ENCODE results near the gene OPHN1. TPM values are rescaled to one million over a fixed set of nuclear protein-coding genes. Genes with fewer than 3 reads are reported as not detected.

OPHN1 gene
- total and polyA plus RNA-seq, 2 donors (not counting 3 experiments of a cell fraction or from before 2014, with no cell fraction given): 3.9 to 6.7 TPM

DNA sequence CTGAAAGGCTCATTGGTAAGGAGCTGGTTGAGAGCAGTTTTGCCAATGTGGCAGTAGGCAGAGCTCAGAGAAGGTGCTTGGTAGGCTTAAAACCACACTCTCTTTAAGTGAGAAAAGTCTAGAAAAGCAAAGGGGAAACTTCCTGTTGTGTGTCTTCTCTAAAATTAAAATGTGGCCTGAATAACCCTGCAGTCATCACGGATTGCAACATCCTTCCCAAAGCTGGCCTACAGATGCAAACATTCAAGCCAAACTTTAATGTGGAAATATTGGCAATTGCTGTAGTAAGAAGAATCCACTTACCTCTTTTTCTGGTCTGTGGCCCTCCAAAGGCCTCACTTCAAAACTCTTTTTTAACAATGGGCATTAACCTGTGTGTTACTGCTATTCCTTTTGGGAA is 348.5 kb downstream of the OPHN1 start:
- Histone ChIP-seq H3K79me2 (ENCODE audit: control insufficient read depth, insufficient read depth, low read length) (no peaks in the 10 kb centered on the region), H3K9me3 (replicated peaks; ENCODE audit: control insufficient read depth, insufficient read depth, low read length) (no peaks in the 10 kb centered on the region), H3K4me1 (ENCODE audit: control insufficient read depth, extremely low read depth, insufficient read depth, low read length) (no peaks in the 10 kb centered on the region), H2AFZ (ENCODE audit: low read depth, low read length) (no peak overlapping the region), H3K4me3 (replicated peaks in 1 of 3; ENCODE audit: insufficient read depth in 1 of 3, low read depth in 1 of 3, low read length in 3 of 3) (no peak overlapping the region), H3K9ac (replicated peaks; ENCODE audit: extremely low read depth, insufficient read depth, low read length) (no peak overlapping the region), H3K27ac (ENCODE audit: insufficient read depth, low read depth, low read length) (no peak overlapping the region), H3K36me3 (ENCODE audit: control insufficient read depth in 2 of 2, extremely low read depth in 1 of 2, insufficient read depth in 2 of 2, low read length in 2 of 2) (no peaks in the 10 kb centered on the region), H3K27me3 (ENCODE audit: control insufficient read depth in 2 of 2, insufficient read depth in 2 of 2, low read length in 2 of 2) (no peaks in the 10 kb centered on the region), H3K4me2 (ENCODE audit: insufficient read depth, low read length) (no peak overlapping the region), H3K9me1 (replicated peaks; ENCODE audit: control insufficient read depth, extremely low read depth, insufficient read depth, low read length) (no peaks in the 10 kb centered on the region), H4K20me1 (replicated peaks; ENCODE audit: control insufficient read depth, extremely low read depth, insufficient read depth, low read length) (no peaks in the 10 kb centered on the region)
- DNase-seq (ENCODE audit: low read depth, low spot score) (no peak), FAIRE-seq (no peak)
- ChIA-PET CTCF (no interaction called here), POLR2A (no interaction called here)
- dilution Hi-C loops (cut with MboI; ENCODE audit: extremely low pct_ligation_motif_present, low sequenced_read_pairs): no loop called here
- intact Hi-C loops (cut with micrococcal nuclease): no loop called here
- TF ChIP-seq, protein P1, sequence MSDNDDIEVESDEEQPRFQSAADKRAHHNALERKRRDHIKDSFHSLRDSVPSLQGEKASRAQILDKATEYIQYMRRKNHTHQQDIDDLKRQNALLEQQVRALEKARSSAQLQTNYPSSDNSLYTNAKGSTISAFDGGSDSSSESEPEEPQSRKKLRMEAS (IDR thresholded peaks at IDR 0.05; ENCODE audit: insufficient read depth, insufficient read length): no peak
- TF ChIP-seq FOS (IDR thresholded peaks at IDR 0.05; ENCODE audit: borderline replicate concordance, insufficient read depth, low read length) (no peak), JUN (IDR thresholded peaks at IDR 0.05; ENCODE audit: borderline replicate concordance, insufficient read depth, insufficient read length, low read depth) (no peak), POLR2AphosphoS5 (IDR thresholded peaks at IDR 0.05; ENCODE audit: insufficient read depth, low read depth, low read length) (no peak), GATA2 (IDR thresholded peaks at IDR 0.05; ENCODE audit: insufficient read depth, insufficient read length, low read depth, low read length) (no peak), POLR2A (IDR thresholded peaks at IDR 0.05; ENCODE audit: low read depth, low read length) (no peak), EZH2 (IDR thresholded peaks at IDR 0.05; ENCODE audit: borderline replicate concordance, low read depth, low read length, severe bottlenecking) (no peak), MYC (IDR thresholded peaks at IDR 0.05; ENCODE audit: low read depth, low read length) (no peak)
- TF ChIP-seq, protein P2, sequence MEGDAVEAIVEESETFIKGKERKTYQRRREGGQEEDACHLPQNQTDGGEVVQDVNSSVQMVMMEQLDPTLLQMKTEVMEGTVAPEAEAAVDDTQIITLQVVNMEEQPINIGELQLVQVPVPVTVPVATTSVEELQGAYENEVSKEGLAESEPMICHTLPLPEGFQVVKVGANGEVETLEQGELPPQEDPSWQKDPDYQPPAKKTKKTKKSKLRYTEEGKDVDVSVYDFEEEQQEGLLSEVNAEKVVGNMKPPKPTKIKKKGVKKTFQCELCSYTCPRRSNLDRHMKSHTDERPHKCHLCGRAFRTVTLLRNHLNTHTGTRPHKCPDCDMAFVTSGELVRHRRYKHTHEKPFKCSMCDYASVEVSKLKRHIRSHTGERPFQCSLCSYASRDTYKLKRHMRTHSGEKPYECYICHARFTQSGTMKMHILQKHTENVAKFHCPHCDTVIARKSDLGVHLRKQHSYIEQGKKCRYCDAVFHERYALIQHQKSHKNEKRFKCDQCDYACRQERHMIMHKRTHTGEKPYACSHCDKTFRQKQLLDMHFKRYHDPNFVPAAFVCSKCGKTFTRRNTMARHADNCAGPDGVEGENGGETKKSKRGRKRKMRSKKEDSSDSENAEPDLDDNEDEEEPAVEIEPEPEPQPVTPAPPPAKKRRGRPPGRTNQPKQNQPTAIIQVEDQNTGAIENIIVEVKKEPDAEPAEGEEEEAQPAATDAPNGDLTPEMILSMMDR (IDR thresholded peaks at IDR 0.05; ENCODE audit: extremely low read depth in 1 of 2, insufficient read depth in 1 of 2, low read depth in 1 of 2, low read length in 2 of 2): no peak
- no TSS peak for BruUV-seq (replicated peaks)

Measured in endothelial cell of umbilical vein (primary cell).